GM18873 (cell line): ENCODE data around the gene LRRC66.

ENCODE experiments used
- ATAC-seq: cut with Tn5 transposase; IDR thresholded peaks from one replicate; pipeline ENCODE4 v1.9.1; 2021; ENCODE audit warnings: mild to moderate bottlenecking, moderate library complexity, moderate number of reproducible peaks; ENCODE audit not compliant: unreplicated experiment, low FRiP score

The LRRC66 gene, protein sequence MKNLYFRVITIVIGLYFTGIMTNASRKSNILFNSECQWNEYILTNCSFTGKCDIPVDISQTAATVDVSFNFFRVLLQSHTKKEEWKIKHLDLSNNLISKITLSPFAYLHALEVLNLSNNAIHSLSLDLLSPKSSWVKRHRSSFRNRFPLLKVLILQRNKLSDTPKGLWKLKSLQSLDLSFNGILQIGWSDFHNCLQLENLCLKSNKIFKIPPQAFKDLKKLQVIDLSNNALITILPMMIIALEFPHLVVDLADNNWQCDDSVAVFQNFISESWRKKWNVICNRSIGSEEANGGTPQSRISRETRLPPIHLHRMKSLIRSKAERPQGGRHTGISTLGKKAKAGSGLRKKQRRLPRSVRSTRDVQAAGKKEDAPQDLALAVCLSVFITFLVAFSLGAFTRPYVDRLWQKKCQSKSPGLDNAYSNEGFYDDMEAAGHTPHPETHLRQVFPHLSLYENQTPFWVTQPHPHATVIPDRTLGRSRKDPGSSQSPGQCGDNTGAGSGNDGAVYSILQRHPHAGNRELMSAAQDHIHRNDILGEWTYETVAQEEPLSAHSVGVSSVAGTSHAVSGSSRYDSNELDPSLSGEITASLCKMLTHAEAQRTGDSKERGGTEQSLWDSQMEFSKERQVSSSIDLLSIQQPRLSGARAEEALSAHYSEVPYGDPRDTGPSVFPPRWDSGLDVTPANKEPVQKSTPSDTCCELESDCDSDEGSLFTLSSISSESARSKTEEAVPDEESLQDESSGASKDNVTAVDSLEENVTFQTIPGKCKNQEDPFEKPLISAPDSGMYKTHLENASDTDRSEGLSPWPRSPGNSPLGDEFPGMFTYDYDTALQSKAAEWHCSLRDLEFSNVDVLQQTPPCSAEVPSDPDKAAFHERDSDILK

DNA sequence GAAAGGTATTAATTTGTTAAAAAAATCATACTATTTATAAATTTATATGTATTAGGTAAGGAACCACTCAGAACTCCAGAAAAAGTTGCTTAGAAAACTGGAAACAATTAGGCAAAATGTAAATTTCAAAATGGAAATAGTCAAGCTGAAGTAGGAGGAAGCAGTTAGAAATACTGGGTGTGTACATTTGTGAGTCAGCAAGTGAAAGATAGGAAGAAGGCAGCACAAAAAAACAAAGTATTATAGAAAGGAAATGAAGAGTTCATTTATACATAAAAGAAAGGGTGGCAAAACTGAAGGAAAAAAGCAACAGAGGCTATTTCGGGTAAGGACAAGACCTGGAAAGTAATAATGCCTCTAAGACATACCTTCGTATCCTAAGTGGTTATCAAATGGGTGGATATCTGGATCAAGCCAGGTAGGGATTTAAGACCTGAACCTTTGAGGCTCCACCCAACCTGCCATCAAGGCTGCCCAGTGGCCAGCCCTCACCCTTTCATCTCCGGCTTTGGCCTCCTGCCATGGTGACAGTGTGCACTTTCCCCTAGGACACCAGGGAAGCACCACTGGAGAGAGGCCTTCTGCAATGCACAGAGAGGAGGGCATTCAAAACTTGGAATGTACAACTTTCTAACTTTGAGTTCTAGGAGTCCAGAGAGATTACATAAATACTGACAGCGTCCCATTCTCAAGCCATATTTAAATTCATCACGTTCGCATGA is at the start of gene LRRC66:
Gene LRRC66 (minus strand): TSS at position 428 of the 722 bp plus-strand sequence. CDS start 2,750 bp downstream, outside the sequence.
- no peak for ATAC-seq

DNA sequence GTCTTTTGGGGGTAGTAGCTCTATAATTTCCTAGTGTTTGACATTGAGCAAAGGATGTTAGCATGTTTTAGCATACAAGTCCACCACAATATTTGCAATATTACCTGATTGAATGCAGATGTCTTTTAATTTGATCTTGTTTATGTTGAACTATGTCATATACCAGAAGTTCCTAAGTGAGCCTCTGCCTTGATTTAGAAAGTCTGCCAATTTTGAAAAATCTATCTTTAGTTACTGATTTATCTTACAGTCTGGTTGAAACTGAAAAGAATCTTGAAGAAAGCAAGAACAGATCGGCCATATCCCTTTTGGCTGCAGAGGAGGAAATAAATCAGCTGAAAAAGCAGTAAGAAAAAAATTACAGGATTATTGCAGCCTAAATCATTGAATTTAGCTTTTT is 49.4 kb upstream of the LRRC66 start:
- no peak for ATAC-seq

DNA sequence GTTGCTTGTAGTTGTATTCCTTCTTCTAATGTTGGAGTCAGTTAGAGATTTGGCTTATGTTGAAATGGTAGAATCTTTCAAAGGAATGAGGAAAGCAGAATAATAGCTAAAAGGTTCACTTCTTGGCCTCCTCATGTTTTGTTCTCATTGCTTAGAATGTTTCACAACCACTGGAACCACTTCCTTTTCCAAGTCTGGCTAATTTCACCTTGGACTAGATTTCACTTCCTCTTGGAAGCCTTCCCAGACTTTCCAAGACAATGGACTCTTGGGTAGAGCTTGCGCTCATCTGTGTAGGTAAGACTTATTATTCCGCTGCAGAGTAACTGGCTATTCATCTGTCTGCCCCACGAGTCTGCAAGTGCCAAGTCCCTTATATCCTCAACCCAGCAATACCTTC is 39.2 kb upstream of the LRRC66 start:
- ATAC-seq = no peak

DNA sequence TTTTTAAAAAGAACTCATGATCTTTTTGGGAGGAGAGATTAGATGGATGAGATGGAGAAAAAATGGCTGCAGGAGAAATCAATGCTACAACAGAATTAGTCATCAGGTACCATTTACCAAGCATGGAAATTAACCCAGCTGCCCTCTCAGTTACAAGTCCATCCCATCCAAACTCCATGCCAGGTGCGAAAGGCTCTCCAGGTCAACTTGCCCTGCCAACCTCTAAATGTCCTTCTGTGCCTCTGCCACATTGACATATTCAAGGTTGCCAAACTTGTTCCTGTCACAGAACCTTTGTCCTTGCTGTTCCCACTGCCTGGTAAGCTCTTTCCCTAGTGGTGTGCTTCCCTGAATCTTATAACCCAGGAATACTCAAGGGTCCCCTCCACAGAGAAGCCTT is 38.1 kb upstream of the LRRC66 start:
- no peak for ATAC-seq

DNA sequence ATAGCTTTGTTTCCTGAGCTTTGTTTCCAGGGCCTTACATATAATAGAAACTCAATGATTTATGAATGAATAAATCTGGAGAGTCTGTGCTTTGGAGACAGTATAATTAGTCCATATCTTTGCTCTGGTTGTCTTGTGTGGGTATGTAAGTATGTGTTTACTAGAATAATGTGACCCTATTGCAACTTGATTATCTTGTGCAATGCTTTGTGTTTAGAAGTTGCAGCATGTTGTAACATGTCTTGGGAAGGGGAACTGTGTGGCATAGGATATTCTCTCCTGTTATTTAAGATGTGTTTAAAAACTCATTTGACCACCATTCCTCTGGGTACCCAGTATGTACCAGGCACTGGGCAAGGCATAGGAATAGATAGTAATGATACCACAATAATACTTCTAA is 37.0 kb upstream of the LRRC66 start:
- ATAC-seq = no peak

DNA sequence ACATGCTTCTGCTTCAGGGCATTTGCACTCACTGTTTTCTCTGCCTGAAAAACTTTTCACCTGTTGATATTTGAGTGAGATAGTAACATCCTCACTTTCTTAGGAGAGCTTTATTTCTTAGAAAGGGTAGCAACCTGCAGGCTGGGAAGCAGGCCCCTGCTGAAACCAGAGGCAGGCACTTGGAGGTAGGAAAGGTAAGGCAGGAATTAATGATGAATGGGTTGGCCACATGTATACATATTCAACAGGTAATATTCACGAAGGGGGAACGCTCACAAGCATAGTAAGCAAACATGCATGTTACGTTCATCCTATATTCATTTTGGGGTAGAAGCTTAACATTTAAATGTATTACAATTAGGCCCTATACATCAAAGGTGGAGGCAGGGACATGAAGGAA is 34.1 kb upstream of the LRRC66 start:
- no peak for ATAC-seq

DNA sequence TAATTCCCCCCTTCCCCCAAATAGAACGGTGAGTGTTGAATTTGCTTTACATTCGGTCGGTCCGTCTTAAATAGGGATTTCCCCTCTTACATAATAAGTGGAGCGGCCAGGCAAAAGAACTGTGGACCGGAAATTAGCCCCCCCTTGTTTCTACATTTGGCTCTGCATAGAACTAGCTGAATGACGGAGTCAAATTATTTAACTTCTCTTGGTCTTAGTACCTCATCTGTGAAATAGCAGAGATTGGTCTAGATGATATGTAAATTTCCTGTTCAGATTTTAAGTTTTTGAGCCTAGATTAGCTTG is 32.3 kb upstream of the LRRC66 start:
- ATAC-seq = peak; percentile 68

DNA sequence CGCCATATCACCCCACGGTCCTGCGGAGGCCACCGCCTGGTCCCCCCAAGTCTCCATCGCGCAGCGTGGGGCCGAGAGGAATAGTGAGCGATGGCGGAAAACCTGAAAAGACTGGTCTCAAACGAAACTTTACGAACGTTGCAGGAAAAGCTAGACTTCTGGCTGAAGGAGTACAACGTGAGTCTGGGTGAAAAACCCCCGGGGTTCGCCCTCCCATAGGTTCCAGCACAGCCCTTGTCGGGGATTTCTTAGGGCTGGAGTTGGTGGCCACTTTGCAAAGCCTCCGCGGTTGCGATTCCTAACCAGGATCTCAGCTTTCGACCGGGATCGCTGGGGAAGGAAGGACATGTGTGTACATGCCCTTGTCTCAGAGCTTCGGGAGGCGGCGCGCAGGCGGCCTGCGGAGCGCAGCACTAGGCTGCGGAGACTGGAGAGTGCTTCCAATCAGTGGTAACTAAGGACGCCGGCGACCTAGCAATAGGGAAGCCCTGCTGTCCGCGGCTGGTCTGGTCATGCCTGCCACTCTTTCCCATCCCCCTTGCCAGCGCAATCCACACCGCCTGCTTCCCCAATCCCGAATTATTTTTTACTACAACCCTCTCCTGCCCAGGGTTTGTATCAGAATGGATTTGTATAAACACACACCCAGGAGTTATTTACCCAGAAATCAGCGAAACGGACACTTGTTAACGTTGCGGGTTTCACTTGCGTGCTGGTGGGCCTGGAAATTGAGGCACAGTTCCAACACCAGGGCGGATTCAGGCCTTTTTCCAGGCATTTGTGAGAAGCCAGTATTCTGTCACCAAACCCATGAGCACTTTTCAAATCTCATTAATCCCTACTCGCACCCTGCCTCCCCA is 31.7 kb upstream of the LRRC66 start:
- ATAC-seq = peak; percentile 50

DNA sequence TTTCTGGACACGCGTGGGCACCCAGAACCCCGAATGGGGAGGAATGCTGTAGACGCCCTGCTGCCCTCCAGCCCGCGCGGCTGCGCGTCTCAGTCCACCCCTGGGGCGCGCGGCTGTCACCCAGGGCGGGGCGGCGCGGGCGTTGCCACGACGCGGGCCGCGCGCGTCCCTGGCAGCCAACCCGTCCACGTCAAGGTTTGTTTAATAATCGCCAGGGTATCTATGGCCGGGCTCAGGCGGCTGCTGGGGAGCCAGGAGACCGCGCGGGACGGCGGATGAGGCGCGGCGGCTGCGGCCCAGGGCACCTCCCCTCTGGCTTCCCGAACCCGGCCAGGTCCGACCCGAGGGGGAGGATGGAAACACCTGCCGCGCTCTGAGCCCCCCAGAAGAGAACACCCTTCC is 31.1 kb upstream of the LRRC66 start, which contains the start of gene SPATA18:
Gene SPATA18 (plus strand): TSS at position 92 of the 402 bp plus-strand sequence. CDS start 401 bp downstream, outside the sequence.
- ATAC-seq = peak; percentile 34

DNA sequence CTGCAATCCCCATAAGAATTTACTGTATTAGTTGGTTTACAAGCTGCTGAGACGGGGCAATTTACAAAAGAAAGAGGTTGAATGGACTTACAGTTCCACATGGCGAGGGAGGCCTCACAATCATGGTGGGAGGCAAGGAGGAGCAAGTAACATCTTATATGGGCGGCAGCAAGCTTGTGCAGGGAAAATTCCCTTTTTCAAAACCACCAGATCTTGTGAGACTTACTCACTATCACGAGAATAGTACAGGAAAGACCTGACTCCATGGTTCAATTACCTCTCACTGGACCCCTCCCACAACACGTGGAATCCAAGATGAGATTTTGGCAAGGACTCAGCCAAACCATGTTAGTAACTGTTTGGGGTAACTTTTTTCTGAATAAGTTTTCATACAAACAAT is 29.1 kb upstream of the LRRC66 start:
- no peak for ATAC-seq

DNA sequence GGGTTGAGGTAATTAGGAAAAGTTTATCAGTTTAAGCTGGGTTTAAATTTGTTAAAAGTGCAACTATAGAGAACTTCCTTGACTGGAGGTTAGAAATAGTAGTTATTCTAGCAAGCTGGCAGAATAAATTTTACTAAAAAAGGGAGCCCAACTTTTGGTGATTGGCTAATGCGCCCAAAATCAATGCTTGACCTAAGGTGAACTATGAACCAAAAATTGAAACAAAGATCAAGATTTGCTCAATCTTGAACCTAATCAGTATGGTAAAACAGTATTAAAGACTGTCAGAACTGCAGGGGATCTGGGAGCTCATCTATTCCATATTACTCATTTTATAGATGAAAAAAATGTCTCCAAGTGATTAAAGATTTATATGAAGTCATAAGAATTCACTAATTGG is 24.9 kb upstream of the LRRC66 start:
- ATAC-seq = no peak

DNA sequence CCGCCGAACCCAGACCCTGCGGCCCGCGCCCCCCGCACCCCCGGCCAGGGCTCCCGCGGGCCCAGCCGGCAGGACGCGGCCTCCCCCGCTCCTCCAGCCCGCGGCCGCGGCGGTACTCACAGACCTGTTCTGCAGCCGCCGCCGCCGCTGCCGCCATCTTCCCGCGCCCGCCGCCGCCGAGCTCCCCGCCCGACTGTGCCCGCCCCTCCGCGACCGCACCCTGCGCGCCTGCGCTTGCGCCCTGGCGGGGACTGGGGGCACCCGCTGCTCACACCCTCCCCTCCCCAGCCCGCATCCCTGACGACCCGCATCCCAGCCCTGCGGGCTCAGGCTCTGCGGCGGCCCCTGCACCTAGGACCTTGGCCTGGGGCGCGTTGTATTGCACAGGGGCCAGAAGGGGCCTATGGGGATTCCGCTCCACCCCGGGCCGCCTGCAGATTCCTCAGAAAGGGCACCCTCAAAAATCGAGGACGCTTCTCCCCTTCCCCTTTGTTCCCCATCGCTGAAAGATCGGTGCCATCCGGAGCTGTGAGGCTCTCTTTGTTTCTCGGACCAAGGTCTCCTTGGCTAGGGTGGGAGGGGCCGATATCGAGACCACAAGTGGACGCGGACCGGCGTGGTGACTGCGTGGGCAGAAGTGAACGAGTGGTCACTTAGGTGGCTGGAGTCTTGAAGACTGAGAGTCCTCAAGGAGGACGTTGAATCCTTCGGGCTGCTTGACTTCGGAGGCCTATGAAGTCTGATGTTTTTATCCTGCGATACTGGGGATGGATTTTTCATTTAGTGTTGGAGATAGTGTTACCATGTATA is 18.1 kb upstream of the LRRC66 start, which contains the start of gene SGCB:
Gene SGCB (minus strand): TSS at position 197 of the 810 bp plus-strand sequence. CDS start 40 bp downstream, at position 157.
- ATAC-seq = peak; percentile 72

DNA sequence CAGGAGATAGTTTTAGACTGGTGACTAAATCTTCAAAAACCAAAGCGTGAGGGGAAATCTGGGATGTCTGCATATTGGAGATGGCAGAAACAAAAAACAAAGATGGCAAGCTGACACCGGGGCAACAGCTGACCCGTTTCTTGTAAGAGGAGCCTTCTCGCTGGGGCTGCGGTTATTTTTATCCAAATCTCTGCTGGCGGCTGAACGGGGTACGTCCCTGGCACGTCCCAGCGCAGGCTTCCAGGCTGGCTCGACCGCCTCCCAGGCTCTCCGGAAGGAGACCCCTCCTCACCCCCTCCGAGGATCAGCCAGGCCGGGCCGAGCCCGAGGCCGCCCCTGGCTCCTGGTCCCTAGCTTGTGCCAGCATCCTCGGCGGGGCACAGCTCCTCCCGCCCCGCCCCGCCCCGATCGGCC is 17.5 kb upstream of the LRRC66 start:
- ATAC-seq = peak; percentile 48

DNA sequence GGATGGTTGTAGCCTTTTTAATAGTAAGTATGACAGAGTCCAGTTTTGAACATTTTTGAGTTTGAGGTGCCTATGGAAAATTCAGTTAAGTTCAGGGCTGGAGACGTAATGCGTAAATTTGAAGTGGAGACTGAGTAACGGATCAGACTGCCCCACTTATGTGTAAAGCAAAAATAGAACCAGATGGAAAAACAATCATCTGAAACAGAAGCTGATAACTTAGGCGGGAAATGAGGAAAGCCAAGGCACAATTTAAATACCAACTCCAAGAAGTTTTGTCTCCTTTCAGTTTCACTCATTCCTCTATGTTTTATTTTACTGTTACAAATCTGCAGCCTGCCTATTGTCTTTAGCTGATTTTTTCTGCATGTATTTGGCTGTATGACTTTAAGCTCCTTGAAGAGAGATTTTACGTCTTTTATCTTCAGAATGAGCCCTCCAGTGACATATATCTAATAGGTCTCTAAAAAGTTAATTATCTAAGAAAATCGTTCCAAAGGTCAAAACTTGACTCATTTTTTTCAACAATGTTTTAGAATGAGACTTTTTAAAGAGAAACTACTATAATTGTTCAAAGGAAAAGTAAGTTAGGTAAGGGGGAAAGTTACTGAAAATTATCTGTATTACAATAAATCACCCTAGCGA is 16.8 kb upstream of the LRRC66 start:
- no peak for ATAC-seq

DNA sequence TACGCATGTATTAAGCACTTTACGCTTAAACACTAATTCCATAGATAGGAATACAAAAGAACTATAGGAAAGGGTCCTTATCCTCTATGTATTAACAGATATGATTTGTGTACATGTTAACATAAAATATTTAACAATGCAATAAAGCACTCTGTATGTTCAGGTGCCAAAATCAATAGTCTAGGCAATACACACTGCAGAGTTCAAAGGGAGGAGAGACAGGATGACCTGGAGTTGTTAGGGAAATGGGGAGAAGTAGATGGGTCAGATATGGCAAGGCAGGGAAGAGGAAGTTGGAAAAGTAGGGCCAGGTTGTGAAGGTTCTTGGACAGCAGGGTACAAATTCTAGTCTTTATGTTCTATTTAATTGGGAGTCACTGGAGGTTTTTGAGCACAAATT is 15.0 kb upstream of the LRRC66 start:
- ATAC-seq = no peak

DNA sequence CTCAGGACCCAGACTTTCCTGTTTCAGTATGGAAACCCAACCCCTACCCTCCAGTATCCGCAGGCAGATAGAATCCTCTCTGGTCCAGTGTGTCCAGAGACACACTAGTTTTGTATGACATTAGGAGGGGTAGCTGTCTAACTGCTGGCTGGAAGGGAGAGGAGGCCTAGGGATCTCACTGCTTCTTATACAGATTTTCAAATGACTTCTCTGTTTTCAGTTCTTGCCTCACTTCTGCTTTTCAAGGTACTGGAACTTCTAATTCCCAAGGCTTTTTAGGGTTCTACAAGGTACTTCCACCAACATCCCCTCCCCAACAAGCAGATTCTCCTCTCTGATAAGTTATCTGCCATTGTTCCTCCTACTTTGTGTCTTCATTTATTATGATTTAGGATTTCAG is 11.8 kb upstream of the LRRC66 start:
- no peak for ATAC-seq

DNA sequence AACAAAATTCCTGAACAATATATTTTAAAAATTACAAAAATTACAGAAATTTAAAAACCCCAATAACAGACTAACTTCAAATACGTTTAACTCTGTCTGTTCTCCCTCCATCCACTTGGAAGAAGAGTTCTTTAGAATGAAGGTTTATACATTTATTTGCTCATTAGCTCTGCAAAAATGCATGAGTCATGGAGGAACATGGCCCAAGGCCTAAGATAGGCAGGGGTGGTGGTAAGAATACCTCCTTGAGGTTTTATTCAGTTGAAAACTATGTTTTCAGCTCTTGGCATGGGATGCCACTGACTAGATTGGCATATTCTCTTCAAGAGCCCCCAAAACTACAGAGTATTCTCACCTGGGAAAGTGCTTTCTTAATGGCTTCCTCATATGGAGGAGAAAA is 8.8 kb upstream of the LRRC66 start:
- ATAC-seq = no peak

DNA sequence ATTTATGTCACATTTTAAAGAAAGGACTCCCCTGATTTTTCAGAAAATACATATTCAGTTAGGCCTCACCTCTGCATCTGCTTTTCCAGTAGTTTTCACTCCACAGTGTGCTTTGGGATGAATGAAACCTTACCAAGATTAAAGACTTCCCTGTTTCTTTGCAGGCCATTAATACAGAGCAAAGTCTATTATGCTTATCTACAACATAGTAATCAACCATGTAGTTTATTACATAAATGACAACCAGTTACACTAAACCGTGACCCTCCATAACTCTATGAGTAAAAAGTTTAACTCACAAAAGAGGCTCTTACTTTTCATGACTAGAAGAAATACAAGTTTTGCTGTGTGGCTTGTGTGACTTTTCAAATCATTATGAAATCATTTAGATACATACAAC is 2.3 kb downstream of the LRRC66 start:
- ATAC-seq = no peak

DNA sequence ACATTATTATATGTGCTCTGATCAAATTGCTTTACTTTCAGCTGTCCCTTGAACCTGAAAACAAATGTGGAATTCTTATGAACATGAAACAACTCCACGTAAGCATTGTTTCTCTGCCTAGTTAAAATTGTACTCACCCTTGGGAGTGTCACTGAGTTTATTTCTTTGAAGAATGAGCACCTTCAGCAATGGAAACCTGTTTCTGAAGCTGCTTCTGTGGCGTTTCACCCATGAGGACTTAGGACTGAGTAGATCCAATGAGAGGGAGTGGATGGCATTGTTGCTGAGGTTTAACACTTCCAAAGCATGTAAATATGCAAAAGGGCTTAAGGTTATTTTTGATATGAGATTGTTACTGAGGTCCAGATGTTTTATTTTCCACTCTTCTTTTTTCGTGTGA is 3.2 kb downstream of the LRRC66 start:
- no peak for ATAC-seq
